OCI-LY3 (cell line): ENCODE results near the gene ERC1.

Experiments used
- EZH2phosphoT487 ChIP-seq: fragments of 200-600 bp; shearing (Covaris generic); IDR thresholded peaks from 2 replicates; pipeline ENCODE4 v1.6.1; 2018; ENCODE audit warnings: antibody characterized with exemption, mixed run types, low read depth
- TF ChIP-seq, protein P1 (sequence below): fragments of 200-600, 300-600 bp; sonication (generic); IDR thresholded peaks from 2 replicates; pipeline ENCODE4 v1.5.1; 2014; ENCODE audit warnings: antibody characterized with exemption, low read length, low read depth

DNA sequence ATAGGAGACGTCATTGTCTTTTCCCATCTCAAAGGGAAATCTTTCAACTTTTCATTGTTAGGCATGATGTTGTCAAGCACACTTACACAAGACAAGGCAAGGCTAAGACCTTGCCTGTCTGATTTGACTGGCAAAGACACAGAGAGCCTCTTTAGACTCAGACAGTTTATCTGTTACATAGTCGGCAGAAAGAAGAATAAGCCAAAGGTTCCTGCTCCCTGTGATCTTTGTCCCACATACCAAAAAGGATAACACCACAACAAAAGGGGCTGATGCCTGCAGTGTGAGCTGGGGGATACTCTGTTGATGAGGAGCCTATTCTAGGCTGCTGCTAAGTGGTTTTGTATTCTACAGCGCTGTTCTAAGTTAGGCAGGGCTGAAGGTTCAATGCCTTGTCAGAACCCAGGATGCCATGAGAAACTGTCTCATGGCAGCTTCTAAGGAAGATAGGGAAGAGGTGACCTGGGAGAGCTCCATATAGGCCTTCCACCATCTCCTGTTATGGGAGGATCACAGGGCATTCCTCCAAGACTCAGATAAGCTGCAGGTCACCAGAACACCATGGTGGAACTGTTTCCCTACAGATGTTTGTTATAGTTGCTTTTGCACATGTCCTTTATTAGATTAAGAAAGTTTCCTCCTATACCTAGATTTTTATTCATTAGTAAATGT is 12.7 kb downstream of the ERC1 start:
- TF ChIP-seq, protein P1, sequence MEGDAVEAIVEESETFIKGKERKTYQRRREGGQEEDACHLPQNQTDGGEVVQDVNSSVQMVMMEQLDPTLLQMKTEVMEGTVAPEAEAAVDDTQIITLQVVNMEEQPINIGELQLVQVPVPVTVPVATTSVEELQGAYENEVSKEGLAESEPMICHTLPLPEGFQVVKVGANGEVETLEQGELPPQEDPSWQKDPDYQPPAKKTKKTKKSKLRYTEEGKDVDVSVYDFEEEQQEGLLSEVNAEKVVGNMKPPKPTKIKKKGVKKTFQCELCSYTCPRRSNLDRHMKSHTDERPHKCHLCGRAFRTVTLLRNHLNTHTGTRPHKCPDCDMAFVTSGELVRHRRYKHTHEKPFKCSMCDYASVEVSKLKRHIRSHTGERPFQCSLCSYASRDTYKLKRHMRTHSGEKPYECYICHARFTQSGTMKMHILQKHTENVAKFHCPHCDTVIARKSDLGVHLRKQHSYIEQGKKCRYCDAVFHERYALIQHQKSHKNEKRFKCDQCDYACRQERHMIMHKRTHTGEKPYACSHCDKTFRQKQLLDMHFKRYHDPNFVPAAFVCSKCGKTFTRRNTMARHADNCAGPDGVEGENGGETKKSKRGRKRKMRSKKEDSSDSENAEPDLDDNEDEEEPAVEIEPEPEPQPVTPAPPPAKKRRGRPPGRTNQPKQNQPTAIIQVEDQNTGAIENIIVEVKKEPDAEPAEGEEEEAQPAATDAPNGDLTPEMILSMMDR = no peak
- no peak for TF ChIP-seq EZH2phosphoT487
